ENCODE data around the gene SH3TC1.

SH3TC1 gene

DNA sequence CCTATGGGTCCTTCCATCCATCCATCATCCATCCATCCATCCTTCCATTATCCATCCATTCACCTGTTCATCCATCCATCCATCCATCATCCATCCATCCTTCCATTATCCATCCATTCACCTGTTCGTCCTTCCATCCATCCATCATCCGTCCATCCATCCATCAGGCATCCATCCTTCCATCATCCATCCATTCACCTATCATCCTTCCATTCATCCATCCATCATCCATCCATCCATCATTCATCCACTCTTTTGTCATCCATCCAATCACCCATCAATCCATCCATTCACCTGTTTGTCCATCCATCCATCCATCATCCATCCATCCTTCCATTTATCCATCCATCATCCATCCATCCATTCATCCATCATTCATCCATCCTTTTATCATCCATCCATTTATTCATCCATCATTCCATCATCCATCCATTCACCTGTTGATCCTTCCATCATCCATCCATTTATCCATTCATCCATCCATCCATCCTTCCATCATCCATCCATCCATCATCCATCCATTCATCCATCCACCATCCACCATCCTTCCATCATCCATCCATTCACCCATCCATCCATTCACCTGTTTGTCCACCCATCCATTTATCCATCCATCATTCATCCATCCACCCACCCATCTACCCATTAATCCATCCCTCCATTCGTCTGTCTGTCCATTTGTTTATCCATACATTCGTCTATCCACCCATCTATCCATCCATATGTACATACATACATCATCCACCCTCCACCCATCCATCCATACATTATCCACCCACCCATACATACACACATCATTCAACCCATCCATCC, 34.8 kb downstream of the SH3TC1 start:
- no peak for DNase-seq

DNA sequence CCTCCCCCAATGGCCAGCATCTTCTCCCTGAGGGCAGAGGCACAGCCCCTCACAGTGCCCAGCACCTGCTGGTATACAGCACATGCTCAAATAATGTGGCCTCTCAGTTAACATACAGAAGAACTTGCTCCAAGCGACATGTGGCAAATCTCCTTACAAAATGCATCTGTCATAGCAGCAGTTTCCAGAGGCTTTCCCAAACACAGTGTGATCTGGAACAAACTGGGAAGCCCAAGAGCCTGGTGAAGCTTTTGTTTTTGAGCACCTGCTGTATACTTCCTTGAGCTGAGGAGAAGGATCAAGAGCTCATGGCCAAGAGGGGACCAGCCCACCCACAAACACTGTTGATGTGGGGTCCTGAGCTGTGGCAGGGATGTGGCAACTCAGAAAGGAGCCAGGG, 35.6 kb downstream of the SH3TC1 start:
- no peak for DNase-seq

DNA sequence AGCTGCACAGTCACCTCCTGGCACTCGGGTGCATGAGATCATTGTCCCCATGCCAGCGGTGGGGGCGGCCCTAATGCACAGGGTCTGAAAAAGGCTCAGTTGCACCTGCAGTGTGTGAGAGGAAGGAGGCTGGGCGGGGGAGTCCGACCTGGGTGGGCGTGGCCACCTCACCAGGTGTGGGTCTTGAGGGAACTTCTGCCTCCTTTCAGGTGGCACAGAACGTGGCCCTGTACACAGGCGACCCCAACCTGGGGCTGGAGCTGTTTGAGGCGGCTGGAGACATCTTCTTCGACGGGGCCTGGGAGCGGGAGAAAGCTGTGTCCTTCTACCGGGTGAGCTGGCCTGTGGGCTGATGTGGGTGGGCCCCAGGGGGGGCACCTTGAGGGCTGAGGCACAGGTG, 36.1 kb downstream of the SH3TC1 start:
- no peak for DNase-seq

DNA sequence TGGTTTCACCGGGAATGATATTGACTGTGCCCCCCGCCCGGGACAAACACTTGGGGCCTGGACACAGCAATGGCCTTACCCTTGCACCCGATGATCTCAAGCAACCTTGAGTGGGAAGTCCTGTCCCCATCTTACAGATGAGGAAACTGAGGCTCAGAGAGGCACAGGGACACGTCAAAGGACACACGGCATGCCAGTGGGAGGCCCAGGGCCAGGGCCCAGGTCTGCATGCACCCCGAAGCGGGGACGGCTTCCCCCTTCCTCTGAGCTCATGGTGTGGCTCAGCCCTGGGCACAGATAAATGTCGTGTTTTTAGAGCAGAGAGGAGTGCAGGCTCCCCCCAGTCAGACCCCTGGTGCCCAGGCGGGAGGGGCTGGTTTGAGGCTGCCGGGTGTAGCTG, 36.6 kb downstream of the SH3TC1 start:
- no peak for DNase-seq

DNA sequence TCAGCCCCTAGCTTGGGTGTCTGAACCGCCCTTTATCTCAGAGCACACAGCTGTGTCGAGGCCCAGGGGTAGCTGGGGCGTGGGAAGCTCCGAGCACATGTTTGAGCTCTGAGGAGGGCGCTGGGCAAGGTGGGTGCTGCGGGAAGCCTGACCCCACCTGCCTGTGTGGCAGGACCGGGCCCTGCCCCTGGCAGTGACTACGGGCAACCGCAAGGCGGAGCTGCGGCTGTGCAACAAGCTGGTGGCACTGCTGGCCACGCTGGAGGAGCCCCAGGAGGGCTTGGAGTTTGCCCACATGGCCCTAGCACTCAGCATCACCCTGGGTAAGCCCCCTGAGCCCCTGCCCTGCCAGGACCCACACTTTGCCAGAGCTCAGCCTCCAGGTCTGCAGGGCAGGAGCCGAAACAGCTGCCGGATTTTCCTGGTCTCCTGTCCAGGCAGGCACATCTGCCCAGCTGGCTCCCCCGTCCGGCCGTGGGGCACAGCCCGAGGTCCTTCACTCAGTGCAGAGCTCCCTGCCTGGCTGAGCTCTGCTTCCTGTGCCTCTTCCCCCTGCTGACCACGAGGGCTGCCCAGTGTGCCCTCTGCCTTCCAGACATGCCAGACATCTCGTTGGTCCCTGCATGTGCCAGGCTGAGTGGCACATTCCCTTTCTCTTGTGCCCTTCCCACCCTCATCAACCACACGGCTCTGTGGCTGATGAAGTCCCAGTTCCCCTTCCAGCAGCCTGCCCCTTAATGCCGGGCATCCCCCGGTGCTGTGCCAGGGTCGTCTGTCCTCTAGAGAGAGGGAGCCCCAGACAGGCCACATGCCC, 37.2 kb downstream of the SH3TC1 start:
- DNase-seq, result no peak

DNA sequence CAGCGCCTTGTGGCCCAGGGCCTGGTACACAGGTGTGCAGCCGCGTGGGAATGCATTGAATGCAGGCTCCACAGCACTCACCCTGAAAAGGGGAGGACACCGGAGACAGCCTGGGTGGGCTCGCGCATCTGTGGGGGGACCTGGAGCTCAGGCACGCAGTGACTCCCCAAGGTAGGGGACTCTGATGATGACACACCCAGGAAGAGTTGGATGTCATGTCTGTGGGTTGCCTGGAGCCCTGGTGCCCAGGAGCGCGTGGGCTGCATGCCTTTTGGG, 37.8 kb downstream of the SH3TC1 start:
- no peak for DNase-seq

DNA sequence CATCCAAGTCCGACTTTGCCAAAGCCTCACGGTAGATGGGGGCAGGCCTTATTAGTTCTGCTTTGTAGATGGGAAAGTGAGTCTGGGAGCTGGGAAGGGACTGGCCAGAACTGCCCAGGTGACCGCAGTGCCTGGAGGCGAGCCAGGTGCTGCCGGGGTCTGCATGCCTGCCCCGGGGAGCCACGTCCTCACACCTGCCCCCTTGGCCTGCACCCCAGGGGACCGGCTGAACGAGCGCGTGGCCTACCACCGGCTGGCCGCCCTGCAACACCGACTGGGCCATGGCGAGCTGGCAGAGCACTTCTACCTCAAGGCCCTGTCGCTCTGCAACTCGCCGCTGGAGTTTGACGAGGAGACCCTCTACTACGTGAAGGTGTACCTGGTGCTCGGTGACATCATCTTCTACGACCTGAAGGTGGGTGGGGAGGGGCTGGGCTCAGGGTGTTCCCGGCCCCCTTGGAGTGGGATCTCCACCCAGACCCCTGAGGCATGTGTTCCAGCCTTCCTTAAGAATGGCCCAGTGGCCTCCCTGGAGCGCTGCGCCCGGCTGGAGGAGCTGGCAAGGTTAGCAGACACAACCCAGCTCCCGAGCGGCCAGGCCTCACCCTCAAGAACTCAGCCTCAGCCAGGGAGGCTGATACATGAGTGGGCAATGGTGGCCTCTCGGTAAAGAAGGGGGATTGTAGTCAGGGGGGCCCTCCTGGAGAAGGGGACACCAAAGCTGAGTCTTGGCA, 38.3 kb downstream of the SH3TC1 start:
- DNase-seq, result no peak

DNA sequence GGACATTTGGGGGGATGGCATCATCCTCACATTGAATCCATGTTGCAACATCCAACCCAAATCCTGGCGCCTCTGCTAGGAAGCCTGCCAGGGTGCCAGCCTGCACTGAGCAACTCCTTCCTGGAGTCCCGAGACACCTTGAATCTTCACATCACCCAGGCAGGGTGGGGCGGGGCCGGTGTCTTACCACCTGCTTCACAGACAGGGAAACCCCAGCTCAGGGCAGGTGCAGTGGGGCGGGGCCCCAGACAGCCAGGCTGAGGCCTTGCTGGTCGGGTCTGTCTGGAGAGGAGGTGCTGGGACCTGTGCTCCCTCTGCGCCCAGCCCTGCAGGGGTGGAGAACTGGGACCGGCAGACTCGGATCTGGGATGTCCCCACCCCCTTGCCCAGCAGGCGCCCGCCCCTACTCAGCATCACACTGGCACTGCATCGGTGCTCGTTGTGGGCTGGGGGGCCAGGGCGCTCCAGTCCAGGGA, 39.0 kb downstream of the SH3TC1 start:
- DNase-seq, result no peak

DNA sequence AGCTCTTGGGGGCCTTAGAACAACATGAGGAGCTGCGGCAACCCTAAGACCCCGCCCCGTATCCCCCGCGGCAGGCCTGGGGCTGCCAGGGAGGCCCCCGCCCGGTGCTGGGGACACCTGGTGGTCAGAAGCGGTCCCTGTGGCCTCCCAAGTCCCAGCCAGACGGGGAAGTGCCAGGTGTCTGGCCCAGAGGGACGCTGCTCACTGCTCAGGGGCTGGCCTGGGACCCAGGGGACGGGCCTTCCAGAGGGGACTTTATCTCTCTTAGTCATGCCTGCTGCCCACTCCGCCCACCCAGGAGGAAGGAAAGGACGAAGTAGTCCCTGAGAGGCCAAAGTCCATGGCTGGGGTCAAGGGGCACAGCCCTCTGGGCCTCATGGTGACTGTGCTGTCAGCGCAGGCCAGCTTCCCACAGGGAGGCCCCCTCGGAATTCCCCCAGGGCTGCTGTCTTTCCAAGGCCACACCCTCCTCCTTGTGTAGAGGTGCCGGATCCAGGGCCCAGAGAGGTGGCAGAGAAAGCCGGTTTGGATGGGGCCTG, 39.5 kb downstream of the SH3TC1 start:
- no peak for DNase-seq

DNA sequence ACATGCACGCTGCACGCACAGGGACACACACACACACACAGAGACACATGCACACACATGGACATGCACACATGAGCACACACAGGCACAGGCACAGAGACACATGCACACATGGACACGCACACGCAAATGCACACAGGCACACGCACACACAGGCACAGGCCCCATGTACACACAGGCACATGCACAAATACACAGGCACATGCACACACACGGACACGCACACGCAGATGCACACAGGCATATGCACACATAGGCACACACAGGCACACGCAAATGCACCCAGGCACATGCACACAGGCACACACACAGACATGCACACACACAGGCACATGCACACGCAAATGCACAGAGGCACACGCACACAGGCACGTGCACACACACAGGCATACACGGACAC, 40.1 kb downstream of the SH3TC1 start:
- no peak for DNase-seq

DNA sequence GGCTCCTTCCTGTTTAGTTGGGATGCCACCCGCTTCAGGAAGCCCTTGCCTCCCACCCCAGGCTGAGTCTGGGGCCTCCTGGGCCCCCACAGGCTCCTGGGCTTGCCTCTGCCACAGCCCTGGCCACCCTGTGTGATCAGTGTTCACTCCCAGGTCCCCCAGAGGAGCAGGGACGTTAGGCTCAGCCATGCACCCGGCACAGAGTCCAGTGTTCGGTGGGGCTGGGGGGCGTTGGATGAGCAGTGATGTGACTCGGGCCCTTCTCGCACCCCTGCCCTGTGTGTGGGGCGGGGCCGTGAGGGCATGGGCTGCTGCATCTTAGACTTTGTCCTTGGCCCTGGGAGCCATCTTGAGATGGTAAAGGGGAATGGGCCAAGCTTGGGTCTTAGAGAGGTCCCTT, 40.6 kb downstream of the SH3TC1 start:
- no peak for DNase-seq

DNA sequence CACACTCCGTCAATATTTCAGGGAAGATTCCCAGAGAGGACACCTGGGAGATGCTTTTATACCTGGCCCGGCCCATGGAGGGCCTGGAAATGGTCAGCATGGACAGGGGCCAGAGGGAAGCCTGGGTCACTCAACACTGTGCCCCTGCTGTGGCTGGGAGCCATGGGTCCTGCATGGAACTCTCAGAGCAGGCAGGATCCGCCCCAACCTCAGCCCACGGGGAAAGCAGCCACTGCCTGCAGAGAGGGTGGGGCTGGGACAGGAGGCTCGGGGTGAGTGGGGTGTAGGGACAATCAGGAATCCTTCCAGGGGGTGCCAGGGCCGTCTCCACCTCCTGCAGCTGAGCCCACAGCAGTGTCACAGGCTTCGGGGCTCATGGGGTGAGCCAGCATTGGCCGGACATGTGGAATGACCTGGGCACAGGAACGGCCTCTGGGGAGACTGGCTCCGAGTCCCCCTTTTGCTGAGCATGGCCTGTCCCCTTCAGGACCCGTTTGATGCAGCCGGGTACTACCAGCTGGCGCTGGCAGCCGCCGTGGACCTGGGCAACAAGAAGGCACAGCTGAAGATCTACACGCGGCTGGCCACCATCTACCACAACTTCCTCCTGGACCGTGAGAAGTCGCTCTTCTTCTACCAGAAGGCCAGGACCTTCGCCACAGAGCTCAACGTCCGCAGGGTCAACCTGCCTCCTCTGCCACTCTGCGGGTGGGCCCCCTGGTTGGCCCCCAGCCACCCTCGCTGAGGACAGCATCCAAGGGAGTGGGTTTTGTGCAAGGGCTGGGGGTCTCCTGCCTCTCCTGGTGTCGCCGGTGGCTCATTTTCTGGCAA, 41.3 kb downstream of the SH3TC1 start:
- no peak for DNase-seq

DNA sequence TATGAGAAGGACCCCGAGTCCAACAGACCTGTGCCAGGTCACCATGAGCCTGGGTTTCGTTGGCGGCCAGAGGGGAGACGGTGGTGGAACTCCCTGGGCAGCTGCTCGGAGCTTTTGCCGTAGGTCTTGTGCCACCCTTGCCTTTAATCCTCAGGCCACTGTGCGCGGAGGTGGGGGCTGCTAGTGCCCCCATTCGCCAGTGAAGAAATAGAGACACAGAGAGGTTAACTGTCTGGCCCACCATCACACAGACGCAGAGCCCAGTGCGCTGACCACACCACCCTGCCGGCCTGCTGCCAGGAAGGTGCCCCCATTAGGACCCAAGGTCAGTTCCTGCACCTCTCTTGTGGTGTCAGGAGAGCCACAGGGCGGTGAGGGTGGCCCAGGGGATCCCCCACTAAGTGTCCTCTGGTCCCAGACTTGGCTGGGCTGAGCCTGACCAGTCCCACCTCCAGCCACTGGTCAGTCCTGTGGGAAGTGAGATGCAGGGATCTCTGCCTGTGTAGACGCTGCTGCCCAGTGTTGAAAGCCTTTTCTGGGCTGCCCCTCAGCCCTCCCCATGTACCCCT, 42.2 kb downstream of the SH3TC1 start:
- no peak for DNase-seq

DNA sequence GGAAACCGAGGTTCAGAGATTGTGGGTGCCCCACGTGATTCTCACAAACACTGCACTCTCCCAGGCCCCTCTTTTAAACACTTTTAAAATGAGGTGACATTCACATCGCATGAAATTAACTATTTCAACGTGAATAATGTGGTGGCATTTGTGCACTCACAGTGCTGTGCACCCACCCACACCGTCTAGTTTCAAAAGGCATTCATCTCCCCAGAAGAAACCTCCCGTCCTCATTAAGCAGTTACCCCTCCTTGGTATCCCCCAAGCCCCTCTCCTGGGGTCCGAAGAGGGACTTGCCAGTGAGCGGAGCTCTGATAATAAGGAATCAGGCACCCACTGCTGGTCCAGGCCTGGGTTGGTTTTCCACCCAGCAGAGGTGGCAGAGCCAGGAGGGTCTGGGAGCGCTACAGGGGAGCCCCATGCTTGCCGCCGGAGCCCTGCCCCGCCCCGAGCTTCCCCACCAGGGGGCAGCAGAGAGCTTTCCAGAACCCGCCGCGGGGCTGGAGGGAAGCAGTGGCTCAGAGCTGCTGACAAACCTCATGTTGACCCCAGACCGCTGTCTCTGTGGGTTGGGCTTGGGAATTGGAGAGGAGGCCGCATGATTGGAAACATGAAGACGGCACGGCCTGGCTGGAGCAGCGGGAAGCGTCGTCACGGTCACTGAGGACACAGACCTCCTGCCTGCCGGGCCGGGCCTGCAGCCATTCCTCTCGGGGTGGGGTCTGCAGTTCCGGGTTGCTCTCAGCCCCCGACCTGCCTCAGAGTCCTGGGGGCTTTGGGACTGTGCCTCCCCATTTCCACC, 43.0 kb downstream of the SH3TC1 start:
- DNase-seq, result peak; percentile 43

DNA sequence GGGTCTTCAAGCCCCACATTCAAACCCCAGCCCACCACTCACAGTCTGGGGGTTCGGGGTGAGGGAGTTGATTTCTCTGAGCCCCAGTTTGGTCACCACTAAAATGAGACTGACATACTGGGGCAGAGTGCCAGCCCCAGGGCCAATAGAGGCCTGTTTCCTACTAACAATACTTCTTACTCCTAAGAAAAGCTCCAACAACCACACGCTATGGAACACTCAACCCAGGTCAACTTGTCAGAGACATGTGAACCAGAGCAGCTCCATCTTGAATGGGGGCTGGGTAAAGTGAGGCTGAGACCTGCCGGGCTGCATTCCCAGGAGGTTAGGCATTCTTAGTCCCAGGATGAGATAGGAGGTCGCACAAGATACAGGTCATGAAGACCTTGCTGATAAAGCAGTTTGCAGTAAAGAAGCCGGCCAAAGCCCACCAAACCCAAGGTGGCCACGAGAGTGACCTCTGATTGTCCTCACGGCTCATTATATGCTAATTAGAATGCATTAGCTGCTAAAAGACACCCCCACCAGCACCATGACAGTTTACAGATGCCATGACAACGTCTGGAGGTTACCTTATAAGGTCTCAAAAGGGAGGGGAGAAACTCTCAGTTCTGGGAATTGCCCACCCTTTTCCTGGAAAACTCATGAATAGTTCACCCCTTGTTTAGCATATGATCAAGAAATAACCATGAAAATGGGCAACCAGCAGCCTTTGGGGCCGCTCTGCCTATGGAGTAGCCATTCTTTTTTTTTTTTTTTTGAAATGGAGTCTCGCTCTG, 43.9 kb downstream of the SH3TC1 start:
- no peak for DNase-seq

DNA sequence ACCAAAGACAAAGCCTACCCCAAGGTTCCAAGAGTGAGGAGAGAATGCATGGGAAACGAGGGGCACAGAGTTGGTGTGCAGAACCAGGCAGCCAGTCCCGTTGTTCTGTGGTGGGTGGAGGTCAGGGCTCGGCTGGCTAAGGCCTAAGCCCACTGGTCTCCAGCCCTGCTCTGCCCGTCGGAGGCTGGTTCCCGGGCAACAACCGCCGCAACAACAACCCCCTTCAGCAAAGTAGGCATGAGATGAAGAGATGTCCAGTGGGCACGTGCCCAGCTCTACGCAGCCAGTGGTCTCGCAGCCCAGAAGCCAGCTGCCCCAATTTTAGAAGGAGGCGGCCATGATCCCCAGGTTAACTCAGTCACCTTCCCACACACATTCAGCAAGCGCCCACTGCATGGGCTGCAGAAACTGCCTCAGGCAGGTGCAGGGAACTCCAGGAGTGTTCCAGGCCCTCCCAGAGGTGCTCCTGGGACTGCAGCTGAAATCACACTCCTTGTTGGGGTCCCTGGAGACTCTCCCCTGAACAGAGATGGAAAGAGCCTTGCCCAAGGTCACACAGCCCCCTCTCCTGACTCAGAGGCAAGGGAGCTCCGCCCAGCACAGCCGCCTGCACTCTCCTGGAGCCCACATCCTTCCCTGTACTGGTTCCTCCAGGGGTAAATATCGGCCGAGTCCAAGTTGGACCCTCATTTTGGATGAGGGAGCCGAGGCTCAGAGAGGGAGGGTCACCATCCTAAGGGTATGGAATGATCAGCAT, 45.1 kb downstream of the SH3TC1 start:
- no peak for DNase-seq

DNA sequence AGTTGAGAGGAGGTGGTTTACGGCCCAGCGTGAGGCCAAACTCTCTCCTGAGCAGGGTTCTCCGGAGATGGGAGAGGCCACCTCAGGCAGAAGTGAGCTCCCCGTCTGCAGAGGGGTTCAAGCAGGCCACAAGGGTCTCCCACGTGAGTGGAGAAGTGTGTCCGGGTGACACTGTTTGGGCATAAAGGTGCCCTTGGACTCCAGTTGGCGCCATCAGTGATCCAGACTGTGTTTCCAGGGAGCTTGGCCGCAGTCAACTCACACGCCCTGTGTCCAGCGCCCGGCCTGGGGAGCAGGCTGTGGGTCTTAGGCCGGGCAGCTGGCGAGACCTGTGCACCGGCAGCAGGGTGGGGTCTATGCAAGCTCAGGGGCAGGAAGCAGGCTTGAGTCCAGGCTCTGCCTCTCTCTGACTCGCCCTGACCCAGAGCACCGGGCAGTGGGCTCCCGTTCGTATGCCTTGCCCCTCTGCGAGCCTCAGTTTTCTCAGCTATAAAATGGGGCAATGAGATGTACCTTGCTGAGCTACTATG, 45.9 kb downstream of the SH3TC1 start:
- DNase-seq, result no peak

DNA sequence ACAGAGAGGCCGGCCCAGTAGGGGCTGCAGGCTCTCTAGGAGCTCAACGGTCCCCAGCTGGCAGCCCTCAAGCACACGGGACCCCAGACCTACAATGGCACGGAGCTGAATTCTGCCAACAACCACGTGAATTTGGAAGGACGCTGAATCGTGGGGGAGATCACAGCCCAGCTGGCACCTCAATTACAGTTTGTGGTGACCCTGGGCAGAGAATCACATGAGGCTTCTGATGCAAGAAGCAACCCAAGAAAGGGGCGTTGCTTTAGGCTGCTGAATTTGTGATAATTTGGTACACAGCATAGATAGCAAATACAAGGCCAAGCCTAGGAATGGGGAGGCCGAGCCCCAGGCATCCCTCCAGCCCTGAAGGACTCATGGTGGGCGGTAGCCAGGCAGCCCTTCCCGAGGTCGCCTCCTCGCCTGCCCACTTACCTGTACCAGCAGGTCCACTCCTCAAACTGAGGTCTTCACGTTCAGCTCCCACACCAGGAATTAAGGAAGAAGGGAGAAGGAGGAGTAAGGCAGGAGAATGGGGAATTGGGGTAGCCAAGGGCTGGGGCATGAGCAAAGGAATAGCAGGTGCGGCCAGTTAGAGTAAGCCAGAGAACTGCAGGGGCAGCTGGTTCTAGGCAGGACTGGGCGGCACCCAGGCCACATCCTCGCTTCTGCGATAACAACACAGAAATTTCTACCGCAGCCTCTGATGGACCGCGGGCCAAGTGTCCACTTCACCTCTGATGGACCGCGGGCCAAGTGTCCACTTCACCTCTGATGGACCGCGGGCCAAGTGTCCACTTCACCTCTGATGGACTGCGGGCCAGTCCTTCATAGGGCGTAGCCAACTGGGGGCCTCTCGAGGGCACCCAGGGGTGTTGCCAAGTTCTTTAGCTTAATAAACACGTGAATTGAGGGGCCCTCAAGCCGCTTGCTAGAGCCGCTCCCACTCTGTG, 47.1 kb downstream of the SH3TC1 start:
- no peak for DNase-seq

Data from KG1 (cell line).